SU-DHL-6 (cell line): ENCODE results near the gene FFAR3.

ENCODE experiments used
- H2AFZ ChIP-seq: fragments of 200-600 bp; sonication (generic); 2 replicates; pipeline ENCODE4 v1.6.1; 2014; ENCODE audit warnings: low read depth, mild to moderate bottlenecking, moderate library complexity, mixed read lengths, antibody characterized with exemption, low read length; ENCODE audit not compliant: severe bottlenecking
- H3F3A ChIP-seq: fragments of 200-600 bp; shearing (Covaris generic); 2 replicates; pipeline ENCODE4 v1.6.0; 2016; ENCODE audit warnings: antibody characterized with exemption, mild to moderate bottlenecking; ENCODE audit not compliant: insufficient read depth
- H3K27ac ChIP-seq: fragments of 200-600 bp; sonication (generic); 2 replicates; pipeline ENCODE4 v1.5.1; 2016; ENCODE audit warnings: low read depth, mild to moderate bottlenecking, low read length, moderate library complexity, mixed read lengths
- H3K27me3 ChIP-seq: fragments of 200-600 bp; sonication (generic), shearing (Covaris generic); 2 replicates; pipeline ENCODE4 v1.6.0; 2014; ENCODE audit warnings: mild to moderate bottlenecking, low read length
- H3K36me3 ChIP-seq: fragments of 200-600 bp; sonication (generic); 2 replicates; pipeline ENCODE4 v1.6.1; 2014; ENCODE audit warnings: mild to moderate bottlenecking, low read length, mixed read lengths
- H3K4me2 ChIP-seq: fragments of 300-600, 200-600 bp; shearing (Covaris generic), sonication (generic); 2 replicates; pipeline ENCODE4 v1.6.0; 2014; ENCODE audit warnings: low read length, low read depth, mild to moderate bottlenecking; ENCODE audit not compliant: poor library complexity, severe bottlenecking
- H3K4me3 ChIP-seq: fragments of 200-600 bp; sonication (generic); 2 replicates; pipeline ENCODE4 v1.5.1; 2014; ENCODE audit warnings: antibody characterized with exemption, low read length, mild to moderate bottlenecking, mixed read lengths; ENCODE audit not compliant: insufficient read depth, poor library complexity, severe bottlenecking
- H3K79me2 ChIP-seq: fragments of 200-600 bp; sonication (generic); 2 replicates; pipeline ENCODE4 v1.6.1; 2014; ENCODE audit warnings: mild to moderate bottlenecking, low read length, moderate library complexity; ENCODE audit not compliant: insufficient read depth
- H3K9ac ChIP-seq: fragments of 200-600 bp; sonication (generic); 2 replicates; pipeline ENCODE4 v1.7.0; 2014; ENCODE audit warnings: mild to moderate bottlenecking, low read length
- H3K9me2 ChIP-seq: fragments of 200-600 bp; sonication (generic); replicated peaks from 2 replicates; pipeline ENCODE4 v1.6.1; 2014; ENCODE audit warnings: low read length; ENCODE audit not compliant: insufficient read depth
- H3K9me3 ChIP-seq: fragments of 200-600 bp; sonication (generic); 2 replicates; pipeline ENCODE4 v1.6.1; 2014; ENCODE audit warnings: low read length, mixed read lengths; ENCODE audit not compliant: insufficient read depth
- H4K20me1 ChIP-seq: fragments of 200-600 bp; sonication (generic); 2 replicates; pipeline ENCODE4 v1.6.1; 2014; ENCODE audit warnings: low read depth, mild to moderate bottlenecking, antibody characterized with exemption, low read length, moderate library complexity, mixed read lengths
- CTCF ChIP-seq: fragments of 200-600 bp; sonication (generic); IDR thresholded peaks from one replicate; pipeline ENCODE4 v1.5.1; 2017; ENCODE audit warnings: antibody characterized with exemption, mild to moderate bottlenecking, low read length, moderate library complexity; ENCODE audit not compliant: insufficient read depth, poor library complexity, severe bottlenecking
- EZH2phosphoT487 ChIP-seq: fragments of 200-600 bp; sonication (generic), shearing (Covaris generic); conservative IDR thresholded peaks from 2 replicates; pipeline ENCODE4 v1.6.1; 2018; ENCODE audit warnings: mild to moderate bottlenecking, antibody characterized with exemption, low read length, moderate library complexity, mixed read lengths

The FFAR3 gene

GRCh38 chr19:35383536-35383935, 25.3 kb downstream of the FFAR3 start:
- Histone ChIP-seq H3K27me3 (no peaks in the 10 kb centered on the region), H3K79me2 (no peaks in the 10 kb centered on the region), H2AFZ (no peak overlapping the region), H3K9ac (no peak overlapping the region), H3K9me3 (peaks cover 20% of the 10 kb centered on the region; the same call in 1 of the 2 replicates), H3K36me3 (no peaks in the 10 kb centered on the region), H3F3A (no peaks in the 10 kb centered on the region), H3K4me3 (no peak overlapping the region), H3K9me2 (no peaks in the 10 kb centered on the region), H3K27ac (no peak overlapping the region), H4K20me1 (no peaks in the 10 kb centered on the region), H3K4me2 (no peak overlapping the region)
- no peak for TF ChIP-seq EZH2phosphoT487
- TF ChIP-seq CTCF = no peak

DNA sequence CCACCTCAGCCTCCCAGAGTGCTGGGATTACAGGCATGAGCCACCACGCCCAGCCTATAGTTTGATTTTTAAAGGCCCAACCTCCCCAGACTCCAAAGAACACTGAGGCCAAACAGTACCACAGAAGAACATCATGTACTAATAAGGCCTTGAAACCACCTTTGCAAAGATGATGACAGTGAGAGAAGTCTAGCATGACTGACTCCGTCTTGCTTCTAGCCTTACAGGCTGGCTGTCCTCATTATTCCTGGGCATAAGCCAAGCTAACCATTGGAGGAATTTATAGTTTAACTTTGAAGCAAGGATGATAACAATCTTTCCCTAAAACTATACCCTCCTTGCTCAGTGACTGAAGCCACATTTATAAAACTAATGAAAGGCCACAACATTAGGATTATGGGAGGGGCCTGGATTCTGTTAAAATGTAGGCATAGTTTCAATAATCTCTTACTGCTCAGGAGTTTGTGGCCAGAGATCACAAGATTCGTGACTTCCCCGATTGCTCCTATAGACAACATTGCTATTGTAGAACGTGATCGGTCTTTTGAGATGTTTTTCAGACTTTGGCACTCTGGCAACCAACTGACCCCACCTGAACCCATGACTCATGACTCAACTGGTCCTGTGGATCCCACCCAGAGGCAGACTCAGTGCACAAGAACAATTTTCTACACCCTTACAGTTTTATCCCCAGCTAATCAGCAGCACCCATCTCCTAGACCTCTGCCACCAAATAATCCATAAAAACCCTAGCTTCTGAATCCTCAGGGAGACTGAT, 30.2 kb downstream of the FFAR3 start:
- H3K9me3 ChIP-seq = peaks cover 24% of the 10 kb centered on the region; the same call in 1 of the 2 replicates
- no peaks in the 10 kb centered on the region for H4K20me1 ChIP-seq

DNA sequence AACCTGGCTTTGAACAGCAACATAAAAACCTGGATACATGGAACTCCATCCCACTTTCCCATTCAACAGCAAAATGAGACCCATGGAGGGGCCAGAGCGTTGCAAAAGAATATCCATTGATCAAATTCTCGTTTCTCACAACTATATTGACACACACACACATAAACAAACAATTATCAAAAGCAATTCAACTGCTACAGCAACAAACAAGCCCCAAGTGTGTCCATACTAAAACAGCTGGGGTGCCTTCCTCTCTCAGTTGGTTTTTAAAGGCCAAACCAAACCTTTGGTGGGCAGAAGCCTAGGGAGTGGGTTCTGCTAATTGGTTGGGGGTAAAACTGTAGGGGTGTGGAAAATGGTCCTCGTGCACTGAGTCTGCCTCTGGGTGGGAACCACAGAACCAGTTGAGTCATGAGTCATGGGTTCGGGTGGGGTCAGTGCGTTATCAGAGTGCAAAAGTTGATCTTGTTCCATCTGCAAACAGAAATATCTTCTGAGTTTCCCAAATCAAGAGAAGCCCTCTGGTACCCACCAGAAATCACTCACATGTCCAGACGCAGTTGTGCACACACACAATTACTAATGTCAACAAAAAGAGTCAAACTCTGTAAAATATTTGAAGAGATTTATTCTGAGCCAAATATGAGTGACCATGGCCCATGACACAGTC, 31.1 kb downstream of the FFAR3 start:
- Histone ChIP-seq H3K9me3 (peaks cover 24% of the 10 kb centered on the region; the same call in 1 of the 2 replicates), H3F3A (no peaks in the 10 kb centered on the region), H2AFZ (no peak overlapping the region), H3K9ac (no peak overlapping the region), H3K79me2 (no peaks in the 10 kb centered on the region), H4K20me1 (no peaks in the 10 kb centered on the region), H3K27ac (no peak overlapping the region), H3K36me3 (no peaks in the 10 kb centered on the region), H3K4me3 (no peak overlapping the region), H3K4me2 (no peak overlapping the region), H3K27me3 (no peaks in the 10 kb centered on the region), H3K9me2 (no peaks in the 10 kb centered on the region)
- no peak for TF ChIP-seq EZH2phosphoT487
- TF ChIP-seq CTCF = no peak

More for the DNA sequence above, 30.2 kb downstream of the FFAR3 start:
- Histone ChIP-seq H3K79me2 (no peaks in the 10 kb centered on the region), H3K27me3 (no peaks in the 10 kb centered on the region), H2AFZ (no peak overlapping the region), H3K9ac (no peak overlapping the region), H3K27ac (no peak overlapping the region), H3K4me3 (no peak overlapping the region), H3K36me3 (no peaks in the 10 kb centered on the region), H3K9me2 (no peaks in the 10 kb centered on the region), H3K4me2 (no peak overlapping the region), H3F3A (no peaks in the 10 kb centered on the region)
- TF ChIP-seq EZH2phosphoT487 (no peak), CTCF (no peak)
